Mucosa of rectum (tissue), 2 donors: ENCODE data around the gene NDE1.
"Not testable (repeated sequence)": the region's sequence is repeated elsewhere in the genome, so short reads cannot be mapped to it uniquely, and the experiment has no call there.

Experiments
- H3K27ac ChIP-seq, 2 donors: one replicate each; pipeline ENCODE4 v1.7.0; 2013; ENCODE audit warnings: inconsistent platforms in 2 of 2, low read depth in 2 of 2, low read length in 2 of 2
- H3K27me3 ChIP-seq, 2 donors: one replicate each; pipeline ENCODE4 v1.7.0; 2013; ENCODE audit warnings: low read length in 2 of 2; ENCODE audit not compliant: control insufficient read depth in 2 of 2, insufficient read depth in 2 of 2
- H3K36me3 ChIP-seq, 2 donors: one replicate each; pipeline ENCODE4 v1.7.0; 2013; ENCODE audit warnings: low read length in 2 of 2; ENCODE audit not compliant: control insufficient read depth in 2 of 2, insufficient read depth in 2 of 2
- H3K4me1 ChIP-seq, 2 donors: one replicate each; pipeline ENCODE4 v1.7.0; 2013; ENCODE audit warnings: low read length in 2 of 2, mild to moderate bottlenecking in 1 of 2; ENCODE audit not compliant: control insufficient read depth in 2 of 2, insufficient read depth in 2 of 2
- H3K4me3 ChIP-seq, 2 donors: one replicate each; pipeline ENCODE4 v1.7.0; 2013; ENCODE audit warnings: low read length in 2 of 2
- H3K9ac ChIP-seq, 2 donors: one replicate each; pipeline ENCODE4 v1.7.0; 2013; ENCODE audit warnings: low read length in 2 of 2, low read depth in 1 of 2, mild to moderate bottlenecking in 1 of 2
- H3K9me3 ChIP-seq, 2 donors: one replicate each; pipeline ENCODE4 v1.7.0; 2013; ENCODE audit warnings: low read length in 2 of 2; ENCODE audit not compliant: control insufficient read depth in 2 of 2
- donor health status: healthy.
- donor health status: Normal muscosa, but diverticular disease.

NDE1 gene

DNA sequence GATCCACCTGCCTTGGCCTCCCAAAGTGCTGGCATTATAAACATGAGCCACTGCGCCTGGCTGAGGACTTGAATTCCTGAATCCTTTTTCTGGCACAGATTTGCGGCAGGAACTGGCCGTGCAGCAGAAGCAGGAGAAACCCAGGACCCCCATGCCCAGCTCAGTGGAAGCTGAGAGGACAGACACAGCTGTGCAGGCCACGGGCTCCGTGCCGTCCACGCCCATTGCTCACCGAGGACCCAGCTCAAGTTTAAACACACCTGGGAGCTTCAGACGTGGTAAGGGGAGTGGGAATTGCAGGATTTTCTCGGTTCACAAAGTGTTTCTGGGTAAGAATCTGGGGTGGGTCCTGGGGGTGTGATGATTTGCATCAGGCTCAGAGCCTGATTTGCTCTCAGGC, 41.0 kb downstream of the NDE1 start:
- no peak overlapping the region for H3K9ac ChIP-seq
- no peaks in the 10 kb centered on the region for H3K4me1 ChIP-seq
- no peak overlapping the region for H3K27ac ChIP-seq
- H3K4me3 ChIP-seq = no peak overlapping the region
- H3K36me3 ChIP-seq = peaks cover 48 to 67% of the 10 kb centered on the region in 2 donors
- no peaks in the 10 kb centered on the region for H3K9me3 ChIP-seq
- no peaks in the 10 kb centered on the region for H3K27me3 ChIP-seq

GRCh38 chr16:15692508-15692907, 42.5 kb downstream of the NDE1 start:
- peaks cover 53 to 68% of the 10 kb centered on the region in 2 donors for H3K36me3 ChIP-seq
- not testable (repeated sequence) for H3K4me3 ChIP-seq, H3K9me3 ChIP-seq, H3K4me1 ChIP-seq, H3K9ac ChIP-seq, H3K27ac ChIP-seq, H3K27me3 ChIP-seq

GRCh38 chr16:15694499-15694898, 44.5 kb downstream of the NDE1 start:
- Histone ChIP-seq H3K4me1 (no peaks in the 10 kb centered on the region), H3K36me3 (peaks cover 54 to 72% of the 10 kb centered on the region in 2 donors), H3K27me3 (no peaks in the 10 kb centered on the region), H3K9ac (no peak overlapping the region), H3K4me3 (no peak overlapping the region), H3K27ac (no peak overlapping the region), H3K9me3 (no peaks in the 10 kb centered on the region)

- Histone ChIP-seq H3K4me3 (no peak overlapping the region), H3K9me3 (no peaks in the 10 kb centered on the region), H3K27me3 (no peaks in the 10 kb centered on the region), H3K36me3 (peaks cover 32 to 58% of the 10 kb centered on the region in 2 donors), H3K4me1 (no peaks in the 10 kb centered on the region), H3K9ac (no peak overlapping the region), H3K27ac (no peak overlapping the region)
These were observed 49.8 kb downstream of the NDE1 start for GRCh38 chr16:15699819-15700218.

DNA sequence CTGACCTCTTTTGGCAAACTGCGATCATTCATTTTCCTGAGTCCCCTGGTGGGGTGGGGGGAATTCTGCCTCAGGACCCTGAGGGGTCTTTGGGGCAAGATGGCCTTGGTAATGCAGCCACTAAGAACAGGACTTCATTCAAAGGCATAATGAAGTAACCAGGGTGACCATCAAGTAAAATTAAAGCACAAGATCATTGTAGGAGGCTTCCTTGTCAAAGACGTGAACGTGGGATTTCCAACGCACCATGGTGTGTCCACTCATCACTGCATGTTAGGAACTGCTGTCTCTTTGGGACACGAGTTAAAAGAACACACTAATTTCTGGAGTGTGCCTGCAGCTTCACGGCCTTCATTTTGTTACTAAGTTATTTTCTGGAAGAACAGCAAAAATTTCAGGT, 51.3 kb downstream of the NDE1 start:
- H3K36me3 ChIP-seq = peaks cover 29 to 49% of the 10 kb centered on the region in 2 donors
- no peaks in the 10 kb centered on the region for H3K9me3 ChIP-seq

GRCh38 chr16:15701975-15702970, 52.2 kb downstream of the NDE1 start:
- H3K27me3 ChIP-seq = no peaks in the 10 kb centered on the region
- no peak overlapping the region for H3K27ac ChIP-seq
- peaks cover 22 to 39% of the 10 kb centered on the region in 2 donors for H3K36me3 ChIP-seq
- H3K4me1 ChIP-seq = no peaks in the 10 kb centered on the region
- H3K9me3 ChIP-seq = no peaks in the 10 kb centered on the region
- H3K9ac ChIP-seq = no peak overlapping the region
- no peak overlapping the region for H3K4me3 ChIP-seq

More for the DNA sequence above, 51.3 kb downstream of the NDE1 start:
- Histone ChIP-seq H3K27me3 (no peaks in the 10 kb centered on the region), H3K27ac (no peak overlapping the region), H3K4me1 (no peaks in the 10 kb centered on the region), H3K9ac (no peak overlapping the region), H3K4me3 (no peak overlapping the region)

GRCh38 chr16:15703029-15703736, 53.1 kb downstream of the NDE1 start:
- no peak overlapping the region for H3K4me3 ChIP-seq
- no peaks in the 10 kb centered on the region for H3K4me1 ChIP-seq
- H3K36me3 ChIP-seq = peaks cover 18 to 40% of the 10 kb centered on the region in 2 donors
- no peaks in the 10 kb centered on the region for H3K9me3 ChIP-seq
- no peak overlapping the region for H3K9ac ChIP-seq
- no peaks in the 10 kb centered on the region for H3K27me3 ChIP-seq
- H3K27ac ChIP-seq = no peak overlapping the region

DNA sequence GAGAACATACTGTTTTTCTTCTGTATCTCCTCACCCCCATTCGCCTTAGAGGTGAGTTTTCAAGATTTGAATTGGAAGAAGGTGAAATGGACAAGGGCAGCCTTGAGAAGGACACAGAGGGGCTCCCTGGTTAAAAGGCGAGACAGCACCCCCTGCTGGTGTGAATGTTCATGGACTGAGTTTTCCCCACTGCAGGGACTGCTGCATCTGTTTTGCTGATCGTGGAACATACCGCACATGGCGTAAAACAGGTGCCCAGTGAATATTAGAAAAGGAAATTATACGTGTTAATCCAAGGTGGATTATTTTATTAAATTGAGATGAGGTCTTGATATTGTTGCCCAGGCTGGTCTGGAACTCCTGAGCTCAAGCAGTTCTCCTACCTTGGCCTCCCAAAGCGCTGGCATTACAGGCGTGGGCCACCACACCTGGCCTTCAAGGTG, 54.5 kb downstream of the NDE1 start:
- no peak overlapping the region for H3K27ac ChIP-seq

DNA sequence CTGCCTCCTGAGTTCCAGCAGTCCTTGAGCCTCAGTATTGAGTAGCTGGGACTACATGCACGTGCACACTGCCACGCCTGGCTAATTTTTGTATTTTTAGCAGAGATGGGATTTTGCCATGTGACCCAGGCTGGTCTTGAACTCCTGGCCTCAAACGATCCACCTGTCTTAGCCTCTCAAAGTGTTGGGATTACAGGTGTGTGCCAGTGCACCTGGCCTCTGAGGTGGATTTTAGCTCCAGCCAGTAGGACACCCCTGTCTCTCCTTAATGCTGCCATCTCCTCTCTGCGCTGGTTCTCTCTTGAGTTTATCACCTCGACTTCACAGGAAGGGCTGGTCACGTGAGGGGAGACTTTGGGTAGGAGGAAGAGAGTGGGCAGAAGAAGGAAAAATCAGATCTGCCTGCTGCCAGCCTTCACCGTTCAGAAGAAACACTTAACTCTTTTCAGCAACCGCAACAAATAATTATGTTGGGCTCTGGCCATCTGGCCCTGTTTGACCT, 55.1 kb downstream of the NDE1 start:
- Histone ChIP-seq H3K27ac (no peak overlapping the region), H3K4me3 (no peak overlapping the region), H3K36me3 (peaks cover 9 to 32% of the 10 kb centered on the region in 2 donors), H3K27me3 (no peaks in the 10 kb centered on the region), H3K9me3 (no peaks in the 10 kb centered on the region), H3K9ac (no peak overlapping the region), H3K4me1 (no peaks in the 10 kb centered on the region)

More for the DNA sequence above, 54.5 kb downstream of the NDE1 start:
- Histone ChIP-seq H3K4me3 (no peak overlapping the region), H3K4me1 (no peaks in the 10 kb centered on the region), H3K9ac (no peak overlapping the region), H3K9me3 (no peaks in the 10 kb centered on the region), H3K27me3 (no peaks in the 10 kb centered on the region), H3K36me3 (peaks cover 10 to 32% of the 10 kb centered on the region in 2 donors)

DNA sequence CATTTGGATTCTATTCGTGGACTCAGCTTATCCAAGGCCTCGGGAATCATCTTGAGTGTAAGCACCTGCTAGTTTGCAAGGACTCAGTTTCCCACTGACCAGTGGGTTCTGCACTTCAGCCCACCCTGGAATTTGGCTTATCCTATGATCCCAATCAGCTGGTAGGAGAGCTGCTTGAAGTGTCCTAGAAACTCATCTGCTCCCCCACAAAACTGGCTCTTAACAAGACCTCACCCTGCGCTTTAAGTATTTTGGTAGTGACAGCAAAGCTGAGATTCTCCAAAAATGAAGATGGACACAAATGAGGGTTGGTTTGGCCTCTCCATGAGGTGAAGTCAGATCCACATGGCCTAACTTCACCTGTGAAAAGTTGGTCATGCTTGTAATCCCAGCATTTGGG, 57.3 kb downstream of the NDE1 start:
- H3K9ac ChIP-seq = no peak overlapping the region
- H3K27me3 ChIP-seq = no peaks in the 10 kb centered on the region
- no peaks in the 10 kb centered on the region for H3K4me1 ChIP-seq
- H3K27ac ChIP-seq = no peak overlapping the region
- no peaks in the 10 kb centered on the region for H3K9me3 ChIP-seq
- no peak overlapping the region for H3K4me3 ChIP-seq
- H3K36me3 ChIP-seq = peaks cover 5 to 20% of the 10 kb centered on the region in 2 donors
